Ishikawa (cell line): ENCODE measurements around the gene CD27.

ENCODE experiments used
- CEBPB ChIP-seq: IDR thresholded peaks from 2 replicates; pipeline ENCODE4 v1.6.1; 2012
- CREB1 ChIP-seq: IDR thresholded peaks from 2 replicates; pipeline ENCODE4 v1.6.1; 2012; ENCODE audit warnings: low read depth
- EGR1 ChIP-seq: IDR thresholded peaks from 2 replicates; pipeline ENCODE4 v1.6.1; 2012
- NFIC ChIP-seq: IDR thresholded peaks from 2 replicates; pipeline ENCODE4 v1.6.1; 2012
- RAD21 ChIP-seq: IDR thresholded peaks from 2 replicates; pipeline ENCODE4 v1.6.1; 2012; ENCODE audit warnings: low read depth
- TAF1 ChIP-seq: IDR thresholded peaks from 2 replicates; pipeline ENCODE4 v1.6.1; 2012; ENCODE audit warnings: low read depth, mild to moderate bottlenecking
- TCF12 ChIP-seq: IDR thresholded peaks from 2 replicates; pipeline ENCODE4 v1.6.1; 2012; ENCODE audit warnings: low read depth
- TF ChIP-seq, protein P1 (sequence below): IDR thresholded peaks from 2 replicates; pipeline ENCODE4 v1.6.1; 2012
- TF ChIP-seq, protein P2 (sequence below): IDR thresholded peaks from 2 replicates; pipeline ENCODE4 v1.6.1; 2012

DNA sequence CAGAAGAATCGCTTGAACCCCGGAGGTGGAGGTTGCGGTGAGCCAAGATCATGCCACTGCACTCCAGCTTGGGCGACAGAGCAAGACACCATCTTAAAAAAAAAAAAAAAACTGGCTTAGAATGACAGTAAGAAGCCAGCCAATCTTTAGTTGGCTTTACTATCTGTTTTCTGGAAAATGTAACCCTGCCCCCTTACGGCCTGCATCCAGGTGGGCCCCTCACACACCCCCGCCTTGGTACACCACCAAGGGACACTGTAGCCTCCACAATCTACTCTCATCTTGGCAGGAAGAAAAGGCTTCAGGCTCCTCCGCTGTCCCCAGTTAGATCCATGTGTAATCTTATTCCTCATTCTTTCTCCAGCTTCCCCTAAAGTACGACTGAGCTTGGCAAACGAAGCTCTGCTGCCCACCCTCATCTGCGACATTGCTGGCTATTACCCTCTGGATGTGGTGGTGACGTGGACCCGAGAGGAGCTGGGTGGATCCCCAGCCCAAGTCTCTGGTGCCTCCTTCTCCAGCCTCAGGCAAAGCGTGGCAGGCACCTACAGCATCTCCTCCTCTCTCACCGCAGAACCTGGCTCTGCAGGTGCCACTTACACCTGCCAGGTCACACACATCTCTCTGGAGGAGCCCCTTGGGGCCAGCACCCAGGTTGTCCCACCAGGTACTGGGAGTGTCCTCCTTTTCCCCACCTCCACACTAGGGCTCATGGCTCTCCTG is 13.7 kb downstream of the CD27 start:
- TF ChIP-seq, protein P1, sequence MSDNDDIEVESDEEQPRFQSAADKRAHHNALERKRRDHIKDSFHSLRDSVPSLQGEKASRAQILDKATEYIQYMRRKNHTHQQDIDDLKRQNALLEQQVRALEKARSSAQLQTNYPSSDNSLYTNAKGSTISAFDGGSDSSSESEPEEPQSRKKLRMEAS, result no peak
- no peak for TF ChIP-seq TAF1
- no peak for TF ChIP-seq TCF12
- TF ChIP-seq NFIC, result no peak
- TF ChIP-seq RAD21, result no peak
- TF ChIP-seq, protein P2, sequence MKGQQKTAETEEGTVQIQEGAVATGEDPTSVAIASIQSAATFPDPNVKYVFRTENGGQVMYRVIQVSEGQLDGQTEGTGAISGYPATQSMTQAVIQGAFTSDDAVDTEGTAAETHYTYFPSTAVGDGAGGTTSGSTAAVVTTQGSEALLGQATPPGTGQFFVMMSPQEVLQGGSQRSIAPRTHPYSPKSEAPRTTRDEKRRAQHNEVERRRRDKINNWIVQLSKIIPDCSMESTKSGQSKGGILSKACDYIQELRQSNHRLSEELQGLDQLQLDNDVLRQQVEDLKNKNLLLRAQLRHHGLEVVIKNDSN, result no peak
- no peak for TF ChIP-seq CEBPB
- TF ChIP-seq EGR1, result no peak
- no peak for TF ChIP-seq CREB1
